Peyer's patch (tissue), 4 donors: ENCODE measurements around the gene UGCG.

ENCODE experiments used
- POLR2A ChIP-seq, 2 donors: fragments of 450-650 bp; IDR thresholded peaks; one replicate each; pipeline ENCODE4 v1.5.1; 2017; ENCODE audit warnings: antibody characterized with exemption in 2 of 2, mild to moderate bottlenecking in 2 of 2, moderate library complexity in 2 of 2
- TF ChIP-seq, protein P1 (sequence below), 6 experiments: fragments of 450-650 bp in 4 of 6; fragments of 200-600 bp in 2 of 6; sonication (generic) in 1 of 6; IDR thresholded peaks; one replicate each; pipeline ENCODE4 v1.5.1; 2017 to 2019; ENCODE audit warnings: antibody characterized with exemption in 6 of 6, mild to moderate bottlenecking in 3 of 6, moderate library complexity in 1 of 6

DNA sequence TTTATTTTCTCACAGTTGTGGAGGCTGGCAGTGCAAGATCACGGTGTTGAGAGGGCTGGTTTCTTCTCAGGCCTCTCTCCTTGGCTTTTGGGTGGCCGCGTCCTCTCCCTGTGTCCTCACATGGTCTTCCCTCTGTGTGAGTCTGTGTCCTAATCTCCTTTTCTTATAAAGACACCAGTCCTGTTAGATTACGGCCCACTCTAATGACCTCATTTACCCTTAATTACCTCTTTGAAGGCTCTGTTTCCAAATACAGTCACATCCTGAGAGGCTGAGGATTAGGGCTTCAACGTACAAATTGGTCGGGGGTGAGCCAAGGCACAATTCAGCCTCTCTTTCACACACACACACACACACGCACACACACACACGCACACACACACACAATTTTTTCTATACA lies 73.0 kb downstream of the UGCG start:
- TF ChIP-seq, protein P1, sequence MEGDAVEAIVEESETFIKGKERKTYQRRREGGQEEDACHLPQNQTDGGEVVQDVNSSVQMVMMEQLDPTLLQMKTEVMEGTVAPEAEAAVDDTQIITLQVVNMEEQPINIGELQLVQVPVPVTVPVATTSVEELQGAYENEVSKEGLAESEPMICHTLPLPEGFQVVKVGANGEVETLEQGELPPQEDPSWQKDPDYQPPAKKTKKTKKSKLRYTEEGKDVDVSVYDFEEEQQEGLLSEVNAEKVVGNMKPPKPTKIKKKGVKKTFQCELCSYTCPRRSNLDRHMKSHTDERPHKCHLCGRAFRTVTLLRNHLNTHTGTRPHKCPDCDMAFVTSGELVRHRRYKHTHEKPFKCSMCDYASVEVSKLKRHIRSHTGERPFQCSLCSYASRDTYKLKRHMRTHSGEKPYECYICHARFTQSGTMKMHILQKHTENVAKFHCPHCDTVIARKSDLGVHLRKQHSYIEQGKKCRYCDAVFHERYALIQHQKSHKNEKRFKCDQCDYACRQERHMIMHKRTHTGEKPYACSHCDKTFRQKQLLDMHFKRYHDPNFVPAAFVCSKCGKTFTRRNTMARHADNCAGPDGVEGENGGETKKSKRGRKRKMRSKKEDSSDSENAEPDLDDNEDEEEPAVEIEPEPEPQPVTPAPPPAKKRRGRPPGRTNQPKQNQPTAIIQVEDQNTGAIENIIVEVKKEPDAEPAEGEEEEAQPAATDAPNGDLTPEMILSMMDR (IDR thresholded peaks at IDR 0.05), result no peak
- no peak for TF ChIP-seq POLR2A (IDR thresholded peaks at IDR 0.05)
